Cortex of kidney (tissue), 1 donor: ENCODE results near the gene RAB7B.

Experiments used
- DNase-seq: peaks from one replicate; lab custom pipeline; 2025; lab: John Stamatoyannopoulos, UW

The RAB7B gene

GRCh38 chr1:205994346-205994745 is 8.8 kb downstream of the RAB7B start:
- no peak for DNase-seq

DNA sequence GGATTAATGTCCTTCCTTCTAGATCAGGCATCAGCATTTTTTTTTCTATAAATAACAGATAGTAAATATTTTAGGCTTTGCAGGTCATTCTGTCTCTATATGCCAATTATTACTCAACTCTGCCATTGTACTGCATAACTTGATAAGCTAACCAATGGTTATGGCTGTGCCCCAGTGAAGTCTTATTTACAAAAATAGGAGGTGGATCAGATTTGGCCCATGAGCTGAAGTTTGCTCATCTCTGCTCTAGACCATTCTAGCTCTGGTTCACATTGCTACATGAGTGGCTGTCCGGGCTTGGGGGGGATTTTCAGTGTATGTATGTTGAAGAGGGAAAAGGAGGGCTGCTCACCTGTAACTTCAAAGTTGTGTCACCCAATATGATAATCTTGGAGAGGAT is 10.1 kb downstream of the RAB7B start:
- no peak for DNase-seq

GRCh38 chr1:205992218-205992882 is 10.8 kb downstream of the RAB7B start:
- no peak for DNase-seq

GRCh38 chr1:205991237-205991636 is 12.0 kb downstream of the RAB7B start:
- DNase-seq = no peak

GRCh38 chr1:205990226-205990625 is 13.0 kb downstream of the RAB7B start:
- no peak for DNase-seq

DNA sequence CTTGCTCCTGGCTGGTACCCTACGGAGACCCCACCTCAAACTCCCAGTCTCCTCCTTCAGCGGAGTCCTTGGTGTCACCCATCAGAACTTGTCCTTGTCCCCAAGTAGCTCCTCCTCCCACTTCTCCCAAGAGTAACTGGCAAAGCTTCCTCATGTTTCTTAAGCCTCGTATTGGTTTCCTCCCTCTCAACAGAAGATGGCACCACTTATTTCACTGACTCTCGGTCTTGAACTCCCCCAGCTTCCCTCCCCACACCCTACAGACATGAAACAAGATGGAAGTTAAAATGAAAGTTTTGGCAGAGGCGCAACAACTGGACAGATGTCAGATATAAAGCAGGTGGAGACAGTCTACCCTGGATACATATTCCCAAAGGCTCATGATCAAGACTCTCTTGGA is 13.4 kb downstream of the RAB7B start:
- no peak for DNase-seq

- DNase-seq = no peak
Observed at GRCh38 chr1:205988585-205988995, 14.6 kb downstream of the RAB7B start.

DNA sequence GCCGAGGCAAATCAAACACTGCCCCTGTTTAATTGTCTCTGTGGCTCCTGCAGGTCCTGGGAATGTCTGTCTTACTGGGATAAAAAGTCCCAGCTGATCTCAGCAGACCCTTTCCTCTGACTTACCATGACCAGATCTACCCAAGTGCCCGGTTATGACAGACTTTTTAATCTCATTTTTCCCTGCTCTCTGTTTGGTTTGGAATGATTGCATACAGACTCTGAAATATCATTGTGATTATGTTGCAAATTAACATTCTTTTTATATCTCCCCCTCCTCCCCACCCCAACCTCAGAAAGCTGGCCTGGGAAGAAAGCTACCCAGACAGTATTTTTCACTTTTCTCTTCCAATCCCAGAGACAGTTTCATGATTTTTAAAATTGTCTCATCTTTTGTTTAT is 16.3 kb downstream of the RAB7B start:
- DNase-seq = no peak

DNA sequence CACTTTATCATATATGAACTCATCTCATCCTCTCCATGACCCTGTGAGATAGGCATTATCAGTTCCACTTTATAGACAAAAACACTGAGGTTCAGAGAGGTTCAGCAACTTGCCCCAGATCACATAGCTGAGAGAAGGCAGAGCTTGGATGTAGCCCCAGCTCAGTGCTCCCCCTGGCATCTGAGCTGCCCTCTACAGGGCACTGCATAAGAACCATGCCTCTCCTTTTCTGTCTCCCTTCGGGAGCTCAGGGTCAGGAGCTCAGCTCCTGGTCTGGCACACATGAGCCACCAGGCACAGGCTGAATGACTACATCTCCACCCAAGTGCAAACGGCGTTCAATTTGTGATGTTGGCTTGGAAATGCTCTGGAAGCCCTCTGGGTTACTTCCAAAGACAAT is 16.9 kb downstream of the RAB7B start:
- DNase-seq = no peak

- no peak for DNase-seq
Observed at GRCh38 chr1:205985330-205986005, 17.7 kb downstream of the RAB7B start.

DNA sequence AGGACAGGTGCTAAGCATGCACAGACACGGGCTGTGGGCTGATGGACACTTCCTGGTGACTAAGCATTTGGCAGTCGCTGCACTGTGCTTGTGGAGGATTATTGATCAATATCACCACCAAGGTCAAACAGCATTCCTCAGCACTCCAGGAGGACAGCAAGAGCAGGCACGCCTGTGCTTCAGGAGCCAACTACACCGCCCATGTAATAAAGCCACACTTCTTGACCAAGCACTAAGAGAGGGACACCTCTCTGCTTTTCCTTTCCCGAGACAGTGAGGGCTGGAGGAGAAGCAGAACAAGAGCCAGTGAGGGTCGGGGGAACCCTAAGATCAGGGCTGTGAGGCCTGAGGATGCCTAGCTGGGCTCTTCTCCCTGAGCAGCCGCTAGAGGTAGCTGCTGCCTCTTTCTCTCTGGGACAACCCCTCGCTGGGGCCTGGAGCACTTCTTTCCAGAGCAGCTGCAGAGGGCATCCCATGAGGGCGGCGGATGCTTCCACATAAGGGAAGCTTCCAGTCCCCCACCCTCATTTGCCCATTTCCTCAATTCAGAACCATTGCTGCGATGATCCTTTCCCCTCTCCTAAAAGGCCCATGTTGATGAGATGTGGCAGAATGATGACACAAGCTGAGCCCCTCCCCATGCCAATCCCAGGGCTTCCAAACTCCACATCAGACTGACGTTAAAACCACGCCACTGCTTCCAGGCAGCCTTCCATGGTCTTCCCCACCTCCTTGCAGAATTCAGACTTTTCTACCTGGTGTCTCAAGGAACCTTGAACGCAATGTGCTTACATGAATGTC is 19.1 kb downstream of the RAB7B start:
- no peak for DNase-seq

GRCh38 chr1:205981257-205981656 is 21.9 kb downstream of the RAB7B start:
- DNase-seq = no peak

- DNase-seq = no peak
Observed at GRCh38 chr1:205980237-205980870, 22.8 kb downstream of the RAB7B start.

GRCh38 chr1:205979301-205979700 is 23.9 kb downstream of the RAB7B start:
- no peak for DNase-seq

- DNase-seq = no peak
Observed at GRCh38 chr1:205978676-205979075, 24.5 kb downstream of the RAB7B start.

- no peak for DNase-seq
Observed at GRCh38 chr1:205977402-205978014, 25.7 kb downstream of the RAB7B start.

DNA sequence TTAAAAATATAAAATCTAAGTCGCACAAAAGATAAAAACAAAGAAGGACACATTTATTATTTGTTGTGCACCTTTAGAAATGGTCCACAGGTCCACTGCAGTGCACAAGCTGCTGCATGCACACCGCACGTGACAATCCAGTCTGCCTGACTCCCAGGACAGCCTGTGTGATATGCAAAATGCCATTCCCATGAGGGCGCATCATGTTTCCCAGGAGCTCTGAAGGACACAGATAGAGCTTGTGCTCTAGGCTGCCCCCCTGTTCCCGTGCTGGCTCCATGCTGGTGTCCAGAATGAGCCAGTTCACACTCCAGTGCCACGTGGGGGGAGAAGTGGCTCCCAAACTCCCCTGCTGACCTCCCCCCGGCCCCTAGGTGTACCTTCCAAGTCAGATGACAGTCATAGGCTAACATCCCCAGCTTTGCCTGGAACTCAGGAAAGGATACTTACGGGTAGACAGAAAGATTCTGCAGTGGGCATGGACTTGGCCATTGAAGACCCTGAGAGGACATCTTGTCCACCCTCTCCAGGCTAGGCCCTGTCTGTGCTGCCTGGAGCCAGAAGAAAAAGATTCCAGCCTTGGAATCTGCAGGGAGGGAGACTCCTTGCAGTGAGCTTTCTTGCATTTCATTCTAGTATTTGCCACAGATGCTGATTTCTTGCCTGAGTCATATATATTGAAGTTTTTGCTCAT is 26.3 kb downstream of the RAB7B start:
- DNase-seq = no peak

GRCh38 chr1:205976036-205976435 is 27.2 kb downstream of the RAB7B start:
- no peak for DNase-seq

DNA sequence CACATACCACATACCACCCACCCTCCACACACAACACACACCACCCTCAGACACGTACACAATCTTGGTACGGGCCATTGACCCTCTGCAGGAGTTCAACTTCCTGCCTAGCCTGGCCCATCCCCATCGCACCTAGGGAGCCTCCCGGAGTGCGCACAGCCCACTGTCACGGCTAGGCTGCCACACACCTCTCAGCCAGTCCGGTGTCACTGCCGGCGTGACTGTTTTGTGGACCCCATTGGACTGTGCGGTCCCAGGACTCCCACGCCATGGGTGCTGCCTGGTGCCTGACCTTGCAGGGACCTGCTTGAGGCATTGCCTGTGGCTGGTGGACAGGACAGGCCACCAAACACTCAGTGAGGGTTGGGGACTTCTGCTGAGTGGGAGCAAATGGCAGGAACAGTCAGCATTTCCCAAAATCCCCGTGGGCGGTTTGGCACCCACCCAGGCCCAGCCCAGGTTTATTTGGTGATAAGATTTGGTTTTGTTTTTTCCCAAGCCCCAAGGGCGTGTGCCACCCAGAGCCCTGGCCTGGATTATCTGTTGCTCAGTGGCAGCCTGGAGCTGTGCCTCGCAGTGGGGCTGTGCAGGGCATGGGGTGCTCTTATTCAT is 27.7 kb downstream of the RAB7B start:
- DNase-seq = no peak

DNA sequence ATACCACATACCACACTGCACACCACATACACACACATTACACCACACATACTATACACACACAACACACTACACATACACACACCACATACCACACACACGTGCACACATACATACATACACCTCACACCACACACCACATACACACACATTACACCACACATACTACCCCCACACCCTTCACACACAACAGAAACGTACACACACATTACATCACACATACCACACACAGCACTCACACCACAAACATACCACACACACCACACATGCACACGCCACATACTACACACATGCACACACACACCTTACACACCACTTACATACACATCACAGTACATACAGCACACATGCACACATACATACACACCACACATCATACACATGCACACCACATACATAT is 28.5 kb downstream of the RAB7B start:
- DNase-seq = no peak
